ENCODE results near the gene C4orf33. TPM values are rescaled to one million over a fixed set of nuclear protein-coding genes. Genes with fewer than 3 reads are reported as not detected.

The C4orf33 gene
- total and polyA plus RNA-seq, 9 of the 15 experiments (the other 6 are each of a cell fraction or from before 2014, with no cell fraction given), result 16.7 to 42.0 (median 27.5) TPM

- TF ChIP-seq, protein P1, sequence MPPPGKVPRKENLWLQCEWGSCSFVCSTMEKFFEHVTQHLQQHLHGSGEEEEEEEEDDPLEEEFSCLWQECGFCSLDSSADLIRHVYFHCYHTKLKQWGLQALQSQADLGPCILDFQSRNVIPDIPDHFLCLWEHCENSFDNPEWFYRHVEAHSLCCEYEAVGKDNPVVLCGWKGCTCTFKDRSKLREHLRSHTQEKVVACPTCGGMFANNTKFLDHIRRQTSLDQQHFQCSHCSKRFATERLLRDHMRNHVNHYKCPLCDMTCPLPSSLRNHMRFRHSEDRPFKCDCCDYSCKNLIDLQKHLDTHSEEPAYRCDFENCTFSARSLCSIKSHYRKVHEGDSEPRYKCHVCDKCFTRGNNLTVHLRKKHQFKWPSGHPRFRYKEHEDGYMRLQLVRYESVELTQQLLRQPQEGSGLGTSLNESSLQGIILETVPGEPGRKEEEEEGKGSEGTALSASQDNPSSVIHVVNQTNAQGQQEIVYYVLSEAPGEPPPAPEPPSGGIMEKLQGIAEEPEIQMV (tag; conservative IDR thresholded peaks at IDR 0.05; ENCODE audit: low read depth), result no peak
- no peak for TF ChIP-seq TSHZ1 (CRISPR knock-in tag; IDR thresholded peaks at IDR 0.05)
- TF ChIP-seq FOXM1 (IDR thresholded peaks at IDR 0.05; ENCODE audit: low read depth), result no peak
- no peak for TF ChIP-seq FOXM1 (CRISPR knock-in tag; IDR thresholded peaks at IDR 0.05; ENCODE audit: low read depth)
These were observed 14.2 kb downstream of the C4orf33 start (continued) for GRCh38 chr4:129109965-129110824.

All from K562 (cell line).